Cardiac muscle cell (in vitro differentiated cells and primary cell): ENCODE data around the gene SETBP1. TPM values are rescaled to one million over a fixed set of nuclear protein-coding genes. Genes with fewer than 3 reads are reported as not detected.

Experiments
- DNase-seq, 2 donors: peaks; one replicate each; pipeline versions ENCODE4 v3.0.0 to v3.0.0-alpha.2; 2010 to 2017; ENCODE audit warnings: low read depth in 1 of 2, low spot score in 1 of 2
- H3K27ac ChIP-seq: fragments of 200-600 bp; sonication (generic); 2 replicates; pipeline ENCODE4 v1.5.1; 2016
- H3K27me3 ChIP-seq: fragments of 200-600 bp; sonication (generic); 2 replicates; pipeline ENCODE4 v1.6.0; 2016; ENCODE audit warnings: control low read depth
- H3K36me3 ChIP-seq: fragments of 200-600 bp; sonication (generic); 2 replicates; pipeline ENCODE4 v1.5.1; 2016; ENCODE audit warnings: control low read depth
- H3K4me1 ChIP-seq: fragments of 200-600 bp; sonication (generic); 2 replicates; pipeline ENCODE4 v1.8.1; 2017; ENCODE audit warnings: low read depth, mild to moderate bottlenecking, mixed run types
- H3K4me3 ChIP-seq: fragments of 200-600 bp; sonication (generic); 2 replicates; pipeline ENCODE4 v1.5.1; 2016; ENCODE audit warnings: mild to moderate bottlenecking
- H3K9me3 ChIP-seq: fragments of 200-600 bp; sonication (generic); 2 replicates; pipeline ENCODE4 v1.5.1; 2017; ENCODE audit warnings: low read depth, mild to moderate bottlenecking, control low read depth
- polyA plus RNA-seq: library from polyadenylated mRNA; unstranded; fragments of >200 nt; fragmentation: Nextera tagmentation; extraction: Ambion mirVana; gene quantifications from 2 replicates; pipeline ENCODE4 v1.2.1, GENCODE V29; 2016
- total RNA-seq: library from RNA; depleted of rRNA; stranded (reverse); fragments of >200 nt; gene quantifications from 2 replicates; pipeline ENCODE4 v1.2.3, GENCODE V29; 2016
- TF ChIP-seq, protein P1 (sequence below): IDR thresholded peaks from 2 replicates; pipeline ENCODE4 v1.5.1; 2012; ENCODE audit warnings: low read depth, mild to moderate bottlenecking, low read length

SETBP1 gene
- total and polyA plus RNA-seq, 2 experiments from 2014 or later: 6.3 to 30.6 TPM

DNA sequence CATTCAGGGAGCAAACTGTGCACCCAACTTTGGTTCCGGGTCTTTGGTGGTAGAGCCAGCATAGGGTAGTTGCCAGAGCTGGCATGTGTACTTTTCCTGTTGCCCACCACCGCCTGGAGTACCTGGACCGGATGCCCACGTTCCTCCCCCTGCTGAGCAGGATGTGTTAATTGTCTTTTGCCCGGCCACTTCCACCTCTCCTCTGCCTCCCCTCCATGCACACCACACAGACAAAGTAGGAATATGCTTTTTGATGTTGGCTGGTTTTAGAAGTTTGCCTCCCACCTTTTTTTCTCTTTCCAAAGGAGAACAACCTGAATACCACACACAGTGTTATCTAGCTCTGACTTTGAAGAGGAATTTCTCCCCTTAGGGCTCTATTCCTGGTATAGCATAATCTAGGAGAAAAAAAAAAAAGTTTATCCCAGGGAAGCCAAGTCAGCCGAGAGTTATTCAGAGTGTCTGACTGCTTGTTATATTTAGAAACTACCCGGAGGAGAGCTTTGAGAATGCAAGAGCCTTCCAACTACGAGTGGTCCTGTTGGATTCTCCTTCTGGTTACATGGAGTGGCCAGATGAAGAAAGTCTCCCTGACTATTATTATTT lies 111.9 kb downstream of the SETBP1 start:
- peak; percentile 23 to 71 for DNase-seq
- no peaks in the 10 kb centered on the region for H3K27me3 ChIP-seq
- no peaks in the 10 kb centered on the region for H3K9me3 ChIP-seq
- peaks cover 71% of the 10 kb centered on the region for H3K4me1 ChIP-seq
- H3K36me3 ChIP-seq: no peaks in the 10 kb centered on the region
- H3K4me3 ChIP-seq: no peak overlapping the region
- peak overlapping the region; percentile 89 for H3K27ac ChIP-seq
- TF ChIP-seq, protein P1, sequence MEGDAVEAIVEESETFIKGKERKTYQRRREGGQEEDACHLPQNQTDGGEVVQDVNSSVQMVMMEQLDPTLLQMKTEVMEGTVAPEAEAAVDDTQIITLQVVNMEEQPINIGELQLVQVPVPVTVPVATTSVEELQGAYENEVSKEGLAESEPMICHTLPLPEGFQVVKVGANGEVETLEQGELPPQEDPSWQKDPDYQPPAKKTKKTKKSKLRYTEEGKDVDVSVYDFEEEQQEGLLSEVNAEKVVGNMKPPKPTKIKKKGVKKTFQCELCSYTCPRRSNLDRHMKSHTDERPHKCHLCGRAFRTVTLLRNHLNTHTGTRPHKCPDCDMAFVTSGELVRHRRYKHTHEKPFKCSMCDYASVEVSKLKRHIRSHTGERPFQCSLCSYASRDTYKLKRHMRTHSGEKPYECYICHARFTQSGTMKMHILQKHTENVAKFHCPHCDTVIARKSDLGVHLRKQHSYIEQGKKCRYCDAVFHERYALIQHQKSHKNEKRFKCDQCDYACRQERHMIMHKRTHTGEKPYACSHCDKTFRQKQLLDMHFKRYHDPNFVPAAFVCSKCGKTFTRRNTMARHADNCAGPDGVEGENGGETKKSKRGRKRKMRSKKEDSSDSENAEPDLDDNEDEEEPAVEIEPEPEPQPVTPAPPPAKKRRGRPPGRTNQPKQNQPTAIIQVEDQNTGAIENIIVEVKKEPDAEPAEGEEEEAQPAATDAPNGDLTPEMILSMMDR: no peak

DNA sequence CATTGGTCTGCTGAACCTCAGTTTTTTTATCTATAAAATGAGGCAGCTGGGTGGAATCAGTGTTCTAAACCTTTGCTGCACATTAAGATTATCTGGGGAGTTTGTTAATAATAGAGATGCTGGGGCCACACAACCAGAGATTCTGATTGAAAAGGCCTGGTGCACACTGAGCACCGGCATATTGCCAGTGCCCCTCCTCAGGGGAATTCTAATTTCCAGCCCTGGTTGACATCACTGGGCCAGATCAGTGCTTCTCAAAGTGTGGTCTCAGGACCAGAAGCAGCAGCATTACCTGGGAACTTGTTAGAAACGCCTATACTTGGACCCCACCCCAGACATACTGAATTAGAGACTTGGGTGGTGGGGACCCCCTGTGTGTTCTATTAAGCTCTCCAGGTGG lies 112.5 kb downstream of the SETBP1 start:
- no peaks in the 10 kb centered on the region for H3K27me3 ChIP-seq
- no peak for DNase-seq
- H3K9me3 ChIP-seq: no peaks in the 10 kb centered on the region
- H3K27ac ChIP-seq: peak overlapping the region; percentile 89
- H3K36me3 ChIP-seq: no peaks in the 10 kb centered on the region
- peaks cover 75% of the 10 kb centered on the region for H3K4me1 ChIP-seq
- TF ChIP-seq, protein P1: no peak
- H3K4me3 ChIP-seq: no peak overlapping the region

DNA sequence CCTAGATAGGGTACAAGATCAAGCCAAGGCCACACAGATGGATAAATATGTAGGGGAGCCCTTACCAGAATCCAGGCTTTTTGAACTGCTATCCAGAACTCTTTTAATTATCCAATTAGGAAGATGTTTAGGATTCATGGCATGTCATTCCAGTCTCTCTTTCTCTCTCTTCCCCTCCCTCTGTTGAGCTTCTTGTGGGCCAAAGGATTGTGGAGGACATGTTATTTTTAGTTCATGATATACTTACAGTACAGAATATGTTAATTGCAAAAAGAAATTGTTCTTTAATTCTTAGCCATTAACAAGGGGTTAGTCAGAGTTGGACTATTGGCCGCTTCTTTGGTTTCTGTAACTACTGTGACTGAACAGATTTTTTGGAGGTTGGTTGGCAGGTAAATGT lies 113.0 kb downstream of the SETBP1 start:
- Histone ChIP-seq H3K9me3 (no peaks in the 10 kb centered on the region), H3K27ac (peak overlapping the region; percentile 89), H3K36me3 (no peaks in the 10 kb centered on the region), H3K4me1 (peaks cover 76% of the 10 kb centered on the region), H3K27me3 (no peaks in the 10 kb centered on the region), H3K4me3 (no peak overlapping the region)
- TF ChIP-seq, protein P1: no peak
- no peak for DNase-seq

DNA sequence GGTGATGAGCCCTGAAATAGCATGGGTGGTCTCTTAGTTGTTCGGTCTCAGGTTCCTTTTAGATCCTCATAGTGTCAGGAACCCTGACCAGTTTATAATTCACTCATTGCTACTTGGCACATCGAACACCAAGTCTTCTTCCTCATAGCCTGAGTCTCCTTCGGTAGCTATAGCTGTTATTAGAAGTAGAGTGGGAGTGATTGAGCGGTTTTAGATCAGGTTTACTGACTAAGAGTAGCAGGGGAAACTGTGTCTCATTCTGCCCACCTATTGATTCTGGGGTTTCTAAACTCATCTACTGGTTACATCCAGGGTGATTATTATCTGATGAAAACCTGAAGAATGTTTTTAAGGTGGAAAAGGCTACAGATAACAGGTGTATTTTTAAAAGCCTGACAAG lies 114.6 kb downstream of the SETBP1 start:
- Histone ChIP-seq H3K4me3 (no peak overlapping the region), H3K27me3 (no peaks in the 10 kb centered on the region), H3K9me3 (no peaks in the 10 kb centered on the region), H3K4me1 (peaks cover 80% of the 10 kb centered on the region), H3K36me3 (no peaks in the 10 kb centered on the region), H3K27ac (no peak overlapping the region)
- no peak for DNase-seq
- TF ChIP-seq, protein P1: no peak

DNA sequence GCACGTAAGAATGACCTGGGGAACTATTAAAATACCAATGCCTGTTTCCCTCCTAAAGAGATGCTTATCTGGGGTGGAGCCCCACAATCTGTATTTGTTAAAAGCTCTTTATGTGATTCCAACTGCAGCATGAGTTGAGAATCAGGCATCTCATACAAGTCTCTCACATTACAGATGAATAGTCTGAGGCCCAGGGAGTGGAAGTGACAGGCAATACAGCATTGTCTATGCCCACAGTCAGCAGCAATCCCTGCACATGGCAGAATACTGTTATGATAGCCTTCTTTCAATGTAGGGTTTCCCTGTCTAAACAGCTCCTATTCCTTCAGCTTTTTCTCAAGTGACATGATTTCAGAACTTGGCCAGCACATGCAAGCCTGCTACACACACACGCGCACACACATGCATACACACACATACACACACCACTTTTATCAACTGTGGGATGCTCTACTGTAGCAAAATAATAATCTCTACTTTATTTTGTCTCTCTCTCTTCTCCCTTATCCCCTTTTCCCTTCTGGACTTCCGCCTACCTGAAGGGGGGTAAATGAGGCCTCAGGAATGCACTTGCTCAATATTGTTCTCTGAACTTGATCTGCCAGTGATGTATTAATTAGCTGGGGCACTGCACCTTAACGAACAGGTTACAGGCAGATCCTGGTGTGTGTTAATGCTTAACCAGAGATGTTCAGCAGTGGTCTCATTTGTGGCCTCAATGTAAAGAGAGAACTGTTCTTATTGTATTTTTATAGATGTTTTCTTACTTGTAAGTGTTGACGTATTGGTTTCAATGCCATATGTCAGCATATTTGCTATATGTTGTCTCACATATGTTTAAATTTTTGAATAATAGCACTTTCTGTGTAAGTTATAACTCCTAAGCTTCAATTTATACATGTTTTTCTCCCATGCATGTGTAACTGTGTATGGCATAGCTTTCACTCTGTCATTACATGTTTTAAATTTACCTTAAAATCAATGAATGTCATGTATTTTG lies 116.0 kb downstream of the SETBP1 start:
- no peaks in the 10 kb centered on the region for H3K9me3 ChIP-seq
- no peaks in the 10 kb centered on the region for H3K27me3 ChIP-seq
- no peak overlapping the region for H3K27ac ChIP-seq
- H3K4me1 ChIP-seq: peaks cover 67% of the 10 kb centered on the region
- H3K4me3 ChIP-seq: no peak overlapping the region
- H3K36me3 ChIP-seq: no peaks in the 10 kb centered on the region
- no peak for DNase-seq
- TF ChIP-seq, protein P1: no peak
